Melanocyte of skin (primary cell): ENCODE data around the gene ADAM15. TPM values are rescaled to one million over a fixed set of nuclear protein-coding genes. Genes with fewer than 3 reads are reported as not detected.

Experiments
- total RNA-seq, 2 donors: library from RNA; depleted of rRNA; stranded (reverse); fragments of >200 nt; gene quantifications; 2 replicates each; pipeline ENCODE4 v1.2.3, GENCODE V29; 2012

ADAM15 gene, protein sequence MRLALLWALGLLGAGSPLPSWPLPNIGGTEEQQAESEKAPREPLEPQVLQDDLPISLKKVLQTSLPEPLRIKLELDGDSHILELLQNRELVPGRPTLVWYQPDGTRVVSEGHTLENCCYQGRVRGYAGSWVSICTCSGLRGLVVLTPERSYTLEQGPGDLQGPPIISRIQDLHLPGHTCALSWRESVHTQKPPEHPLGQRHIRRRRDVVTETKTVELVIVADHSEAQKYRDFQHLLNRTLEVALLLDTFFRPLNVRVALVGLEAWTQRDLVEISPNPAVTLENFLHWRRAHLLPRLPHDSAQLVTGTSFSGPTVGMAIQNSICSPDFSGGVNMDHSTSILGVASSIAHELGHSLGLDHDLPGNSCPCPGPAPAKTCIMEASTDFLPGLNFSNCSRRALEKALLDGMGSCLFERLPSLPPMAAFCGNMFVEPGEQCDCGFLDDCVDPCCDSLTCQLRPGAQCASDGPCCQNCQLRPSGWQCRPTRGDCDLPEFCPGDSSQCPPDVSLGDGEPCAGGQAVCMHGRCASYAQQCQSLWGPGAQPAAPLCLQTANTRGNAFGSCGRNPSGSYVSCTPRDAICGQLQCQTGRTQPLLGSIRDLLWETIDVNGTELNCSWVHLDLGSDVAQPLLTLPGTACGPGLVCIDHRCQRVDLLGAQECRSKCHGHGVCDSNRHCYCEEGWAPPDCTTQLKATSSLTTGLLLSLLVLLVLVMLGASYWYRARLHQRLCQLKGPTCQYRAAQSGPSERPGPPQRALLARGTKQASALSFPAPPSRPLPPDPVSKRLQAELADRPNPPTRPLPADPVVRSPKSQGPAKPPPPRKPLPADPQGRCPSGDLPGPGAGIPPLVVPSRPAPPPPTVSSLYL
- total RNA-seq, result 10 to 100 TPM; 65.7 to 78.6 TPM

DNA sequence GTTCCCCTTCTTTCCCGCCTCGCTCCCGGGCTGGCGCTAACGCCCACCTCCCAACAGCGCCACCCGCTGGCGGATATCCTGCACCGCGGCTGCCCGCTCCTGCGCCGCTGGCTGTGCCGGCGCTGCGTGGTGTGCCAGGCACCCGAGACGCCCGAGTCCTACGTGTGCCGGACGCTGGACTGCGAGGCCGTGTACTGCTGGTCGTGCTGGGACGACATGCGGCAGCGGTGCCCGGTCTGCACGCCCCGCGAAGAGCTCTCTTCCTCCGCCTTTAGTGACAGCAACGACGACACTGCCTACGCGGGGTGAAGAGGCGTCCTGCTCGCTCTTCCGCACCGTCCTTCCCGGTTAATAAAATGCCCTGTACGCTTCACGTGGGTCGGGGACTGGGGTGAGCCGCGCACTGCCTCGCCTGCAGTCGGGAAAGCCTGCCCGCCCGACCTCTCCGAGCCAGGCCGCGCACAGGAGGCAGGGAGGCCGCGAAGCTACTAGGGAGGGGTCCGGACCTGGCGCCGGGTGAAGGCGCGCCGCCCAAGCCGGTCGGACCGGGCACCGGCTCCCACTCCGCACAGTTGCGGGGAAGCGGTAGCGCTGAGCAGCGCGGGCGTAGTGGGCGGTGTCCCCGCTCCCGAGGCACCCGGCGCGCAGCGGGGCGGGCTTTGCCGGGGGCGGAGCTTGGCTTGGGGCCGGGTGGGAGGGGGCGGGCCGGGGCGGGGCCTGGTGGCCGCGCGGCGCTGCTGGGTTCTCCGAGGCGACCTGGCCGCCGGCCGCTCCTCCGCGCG lies at the start of gene ADAM15:
ADAM15 (plus strand) TSS at position 757 of the 782 bp plus-strand sequence. CDS start 71 bp downstream, outside the sequence.

DNA sequence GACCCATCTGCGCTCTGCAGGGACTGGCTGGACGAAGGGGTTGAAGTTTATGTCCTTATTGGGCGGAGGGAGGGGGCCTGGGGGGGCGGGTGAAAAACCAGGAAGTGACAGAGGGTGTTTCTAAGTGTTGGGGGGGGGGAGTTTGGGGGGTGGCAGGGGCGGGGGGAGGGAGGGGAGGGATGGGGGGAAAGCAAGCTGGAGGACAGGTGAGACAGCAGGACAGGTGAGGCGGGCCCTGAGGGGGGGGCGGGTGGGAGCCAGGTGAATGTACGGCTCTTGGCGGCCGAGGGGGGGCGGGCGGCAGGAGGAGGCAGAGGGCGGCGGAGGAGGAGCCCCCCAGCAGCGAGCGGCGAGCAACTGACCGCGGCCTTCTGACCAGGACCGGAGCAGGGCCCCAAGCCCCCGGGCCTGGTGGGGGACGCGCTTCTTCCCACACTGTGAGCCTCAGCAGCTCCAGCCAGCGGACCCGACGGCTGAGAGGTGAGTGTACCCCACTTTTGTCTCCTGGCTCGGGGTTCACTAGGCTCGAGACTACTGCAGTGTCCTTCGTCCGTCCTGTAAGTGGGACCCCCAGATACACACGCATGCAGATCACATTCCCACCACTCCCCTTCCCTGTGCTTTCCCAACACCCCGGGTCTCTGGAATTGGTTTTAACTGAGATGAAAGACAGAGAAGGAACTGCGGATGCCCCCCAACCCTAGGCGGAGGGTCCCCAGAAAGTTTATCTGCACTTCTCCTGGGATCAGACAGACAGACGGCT lies 48.5 kb upstream of the ADAM15 start, which contains the start of gene ZBTB7B:
ZBTB7B (plus strand) TSS at position 339 of the 763 bp plus-strand sequence. CDS start 11,859 bp downstream, outside the sequence.

DNA sequence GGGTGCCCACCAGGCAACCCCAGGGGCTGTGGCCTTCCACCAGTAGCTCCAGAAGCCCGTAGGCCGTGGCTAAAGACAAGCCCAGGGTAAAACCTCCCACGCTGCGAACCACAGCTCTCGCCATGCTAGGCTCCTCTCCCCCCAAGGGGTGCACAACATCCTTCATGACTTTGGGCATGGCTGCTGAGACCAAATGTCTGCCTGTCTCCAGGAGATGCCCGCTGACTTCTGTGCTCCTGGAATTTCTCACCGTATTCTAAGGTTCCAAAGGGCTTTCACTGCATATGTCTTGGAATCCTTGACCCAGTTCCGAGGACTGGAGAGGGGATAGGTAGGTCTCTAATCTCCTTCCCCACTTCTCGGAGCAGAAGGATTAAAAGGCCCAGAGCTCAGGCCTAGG lies 17.6 kb upstream of the ADAM15 start, which contains the start of the genes DCST1 and DCST2:
DCST1 (plus strand) TSS at position 301 of the 400 bp plus-strand sequence. CDS start 213 bp downstream, outside the sequence.
DCST2 (minus strand) TSS at position 258 of the 400 bp plus-strand sequence; CDS start at position 178, 80 bp downstream.

DNA sequence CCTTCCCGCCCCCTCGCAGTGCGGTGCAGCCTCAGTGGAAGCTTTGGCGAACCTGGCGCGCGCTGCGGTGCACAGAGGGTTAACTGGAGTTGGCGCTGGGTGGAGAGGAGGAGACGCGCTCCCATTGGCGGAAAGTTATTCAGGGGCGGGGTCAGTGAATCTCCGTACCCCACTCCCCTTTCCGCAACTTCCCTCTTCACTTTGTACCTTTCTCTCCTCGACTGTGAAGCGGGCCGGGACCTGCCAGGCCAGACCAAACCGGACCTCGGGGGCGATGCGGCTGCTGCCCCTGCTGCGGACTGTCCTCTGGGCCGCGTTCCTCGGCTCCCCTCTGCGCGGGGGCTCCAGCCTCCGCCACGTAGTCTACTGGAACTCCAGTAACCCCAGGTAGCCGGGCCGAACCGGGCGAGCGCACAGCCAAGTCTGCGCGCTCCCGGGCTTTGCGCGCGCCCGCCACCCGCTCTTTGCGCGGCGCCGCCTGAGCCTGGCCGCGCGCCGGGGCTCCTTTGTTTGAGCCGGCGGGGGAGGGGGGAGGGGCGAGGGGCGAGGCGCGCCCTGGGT lies 12.5 kb downstream of the ADAM15 start, which contains the start of gene EFNA4:
EFNA4 (plus strand) TSS at position 191 of the 561 bp plus-strand sequence; CDS start at position 275, 84 bp downstream.

DNA sequence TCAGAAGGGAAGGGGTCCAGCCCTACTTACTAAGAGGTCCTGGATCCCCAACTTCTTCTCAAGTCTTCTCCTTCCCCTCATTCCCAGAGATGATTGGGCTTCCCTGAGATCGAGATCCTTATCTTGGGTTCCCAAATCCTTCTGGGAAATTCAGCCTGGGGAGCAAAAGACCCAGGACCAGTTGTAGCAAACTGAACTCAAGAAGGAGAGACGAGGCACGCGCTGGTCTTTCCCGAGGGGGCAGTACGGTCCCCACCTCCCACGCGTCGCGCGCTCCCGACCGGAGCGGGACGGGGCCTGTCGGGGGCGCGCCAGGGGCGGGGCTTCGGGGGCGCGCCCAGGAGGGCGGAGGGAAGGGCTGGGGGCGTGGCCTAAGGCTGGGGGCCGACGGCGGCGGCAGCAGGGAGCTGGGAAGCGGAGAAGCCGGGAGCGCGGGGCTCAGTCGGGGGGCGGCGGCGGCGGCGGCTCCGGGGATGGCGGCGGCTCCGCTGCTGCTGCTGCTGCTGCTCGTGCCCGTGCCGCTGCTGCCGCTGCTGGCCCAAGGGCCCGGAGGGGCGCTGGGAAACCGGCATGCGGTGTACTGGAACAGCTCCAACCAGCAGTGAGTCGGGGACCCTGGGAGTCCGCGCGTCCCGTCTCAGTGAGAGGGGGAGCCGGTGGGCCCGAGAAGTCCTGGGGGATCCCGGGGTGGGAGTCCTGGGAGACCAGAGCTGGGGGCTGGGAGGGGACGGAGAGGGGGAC lies 27.5 kb downstream of the ADAM15 start, which contains the start of gene EFNA3:
EFNA3 (plus strand) TSS at position 369 of the 741 bp plus-strand sequence; CDS start at position 474, 105 bp downstream.

Other genes starting within 250 kb of the ADAM15 start
- under 1 TPM; under 0.01 TPM for gene KCNN3, start 181.0 kb upstream of the ADAM15 start, total RNA-seq
- 10 to 100 TPM in 1 of 2 donors, 1 to 10 TPM in 1; 8.3 to 11.0 TPM for gene PMVK, start 114.6 kb upstream of the ADAM15 start, total RNA-seq
- gene PBXIP1, start 95.2 kb upstream of the ADAM15 start, total RNA-seq, result 10 to 100 TPM; 23.0 to 39.9 TPM
- gene PYGO2, start 89.5 kb upstream of the ADAM15 start, total RNA-seq, result 10 to 100 TPM; 15.7 to 22.0 TPM
- gene SHC1, start 80.6 kb upstream of the ADAM15 start, total RNA-seq, result 100 to 1,000 TPM; 114 to 143 TPM
- 100 to 1,000 TPM in 1 of 2 donors, 10 to 100 TPM in 1; 59.9 to 210 TPM for gene CKS1B, start 76.6 kb upstream of the ADAM15 start, total RNA-seq
- gene FLAD1, start 68.0 kb upstream of the ADAM15 start, total RNA-seq, result 10 to 100 TPM; 33.4 to 46.0 TPM
- 1 to 10 TPM in 1 of 2 donors, under 1 TPM in 1; 0.67 to 1.0 TPM for gene LENEP, start 57.7 kb upstream of the ADAM15 start, total RNA-seq
- gene ZBTB7B, start 48.5 kb upstream of the ADAM15 start, total RNA-seq, result 10 to 100 TPM; 20.0 to 25.8 TPM
- gene DCST2, start 17.5 kb upstream of the ADAM15 start, total RNA-seq, result under 1 TPM in 1 of 2 donors, not detected in 1; under 0.01 TPM
- under 1 TPM in 1 of 2 donors, not detected in 1; under 0.01 TPM for gene DCST1, start 17.5 kb upstream of the ADAM15 start, total RNA-seq
- 1 to 10 TPM; 2.1 to 3.3 TPM for gene EFNA4, start 12.4 kb downstream of the ADAM15 start, total RNA-seq
- under 1 TPM; 0.33 to 0.69 TPM for gene EFNA3, start 27.5 kb downstream of the ADAM15 start, total RNA-seq
- gene EFNA1, start 76.6 kb downstream of the ADAM15 start, total RNA-seq, result 10 to 100 TPM in 1 of 2 donors, 1 to 10 TPM in 1; 8.3 to 13.4 TPM
- gene SLC50A1, start 84.5 kb downstream of the ADAM15 start, total RNA-seq, result 10 to 100 TPM; 33.3 to 43.4 TPM
- gene DPM3, start 89.2 kb downstream of the ADAM15 start, total RNA-seq, result 10 to 100 TPM; 33.3 to 74.0 TPM
- 100 to 1,000 TPM; 123 to 126 TPM for gene KRTCAP2, start 122.0 kb downstream of the ADAM15 start, total RNA-seq
- gene TRIM46, start 122.5 kb downstream of the ADAM15 start, total RNA-seq, result 1 to 10 TPM; 3.4 to 4.3 TPM
- gene THBS3, start 156.6 kb downstream of the ADAM15 start, total RNA-seq, result 10 to 100 TPM in 1 of 2 donors, 1 to 10 TPM in 1; 8.0 to 10.3 TPM
- gene MTX1, start 157.4 kb downstream of the ADAM15 start, total RNA-seq, result 10 to 100 TPM; 38.9 to 59.3 TPM
- 1 to 10 TPM; 6.5 to 7.7 TPM for gene ENTREP3, start 204.2 kb downstream of the ADAM15 start, total RNA-seq
- 10 to 100 TPM; 61.3 to 67.8 TPM for gene SCAMP3, start 211.0 kb downstream of the ADAM15 start, total RNA-seq
- 10 to 100 TPM; 19.6 to 20.3 TPM for gene CLK2, start 222.2 kb downstream of the ADAM15 start, total RNA-seq
- gene HCN3, start 226.1 kb downstream of the ADAM15 start, total RNA-seq, result 1 to 10 TPM; 1.0 to 2.0 TPM